NT2/D1 (cell line): ENCODE results near the gene CSAD.

ENCODE experiments used
- DNase-seq: peaks from one replicate; pipeline ENCODE4 v3.0.0-alpha.2; 2011; ENCODE audit warnings: low read depth, low spot score
- H3K27me3 ChIP-seq: 2 replicates; pipeline ENCODE4 v1.6.0; 2011; ENCODE audit warnings: mild to moderate bottlenecking; ENCODE audit not compliant: insufficient read length, insufficient read depth
- H3K36me3 ChIP-seq: 2 replicates; pipeline ENCODE4 v1.6.1; 2011; ENCODE audit warnings: mild to moderate bottlenecking, low read length, mixed read lengths; ENCODE audit not compliant: insufficient read depth, insufficient read length
- H3K4me1 ChIP-seq: 2 replicates; pipeline ENCODE4 v1.5.1; 2011; ENCODE audit not compliant: insufficient read depth, insufficient read length
- H3K4me3 ChIP-seq: 2 replicates; pipeline ENCODE4 v1.5.1; 2011; ENCODE audit warnings: low read depth; ENCODE audit not compliant: insufficient read length
- H3K9ac ChIP-seq: 2 replicates; pipeline ENCODE4 v1.6.0; 2011; ENCODE audit warnings: low read depth; ENCODE audit not compliant: insufficient read length
- H3K9me3 ChIP-seq: 2 replicates; pipeline ENCODE4 v1.5.1; 2011; ENCODE audit warnings: mild to moderate bottlenecking, low read length; ENCODE audit not compliant: insufficient read depth
- SUZ12 ChIP-seq: IDR thresholded peaks from 2 replicates; pipeline ENCODE4 v1.6.1; 2011; ENCODE audit not compliant: insufficient read length, insufficient read depth; ENCODE audit errors: extremely low read depth
- YY1 ChIP-seq: IDR thresholded peaks from 2 replicates; pipeline ENCODE4 v1.6.1; 2011; ENCODE audit not compliant: insufficient read length, insufficient read depth
- ZNF274 ChIP-seq: IDR thresholded peaks from 2 replicates; pipeline ENCODE4 v1.6.1; 2011; ENCODE audit warnings: mild to moderate bottlenecking, low read depth, low read length

The CSAD gene

DNA sequence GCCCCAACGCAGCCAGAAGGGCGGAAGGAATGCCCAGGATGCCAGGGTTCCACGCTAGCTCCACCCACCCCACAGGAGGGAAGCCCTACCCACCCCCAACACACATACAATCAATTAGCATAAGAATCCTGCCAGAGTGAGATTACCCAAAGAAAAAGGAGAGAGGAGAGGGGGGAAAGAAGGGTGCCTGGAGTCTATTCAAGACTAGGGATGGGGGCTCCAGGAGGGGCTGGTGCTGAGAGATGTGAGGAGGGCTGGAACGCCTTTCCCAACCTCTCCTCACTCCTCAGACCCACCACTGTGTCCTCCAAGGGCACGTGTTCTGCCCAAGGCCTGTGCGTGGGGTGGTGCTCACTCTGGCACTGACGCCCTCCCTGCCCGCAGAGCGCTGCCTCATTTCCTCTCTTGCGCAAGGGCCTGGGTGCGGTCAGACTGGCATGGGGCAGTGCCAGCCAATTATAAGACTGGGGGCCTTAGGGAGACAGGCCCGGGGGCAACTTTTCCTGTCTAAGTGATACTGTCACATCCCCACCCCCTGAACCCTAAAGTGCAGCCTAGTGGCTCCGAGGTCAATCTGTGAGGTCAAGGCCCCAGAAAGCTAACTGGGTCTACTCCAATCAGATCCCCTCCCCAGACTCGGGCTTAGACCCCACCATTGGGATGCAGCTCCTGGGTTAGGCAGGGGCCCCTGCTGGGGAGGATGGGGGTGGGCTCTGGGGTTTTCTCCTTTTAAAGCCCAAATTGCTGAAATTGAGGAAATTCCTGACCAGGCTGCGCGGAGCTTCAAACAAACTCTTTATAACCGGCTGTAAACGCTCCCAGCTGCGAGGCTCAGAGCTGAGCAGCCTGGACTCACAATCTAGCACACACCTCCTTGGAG is 36.6 kb upstream of the CSAD start:
- Histone ChIP-seq H3K27me3 (peaks cover 24% of the 10 kb centered on the region), H3K4me1 (peaks cover 42% of the 10 kb centered on the region), H3K36me3 (peaks cover 18% of the 10 kb centered on the region), H3K9ac (no peak overlapping the region), H3K4me3 (peak overlapping the region; percentile 12), H3K9me3 (no peaks in the 10 kb centered on the region)
- no peak for TF ChIP-seq SUZ12
- no peak for TF ChIP-seq YY1
- DNase-seq, result peak; percentile 72

- Histone ChIP-seq H3K36me3 (peaks cover 36% of the 10 kb centered on the region), H3K9me3 (no peaks in the 10 kb centered on the region), H3K4me1 (peaks cover 42% of the 10 kb centered on the region), H3K27me3 (peaks cover 22% of the 10 kb centered on the region), H3K9ac (no peak overlapping the region), H3K4me3 (no peak overlapping the region)
- no peak for DNase-seq
- TF ChIP-seq SUZ12 (no peak), ZNF274 (no peak), YY1 (no peak)
Observed at GRCh38 chr12:53215497-53215896, 34.8 kb upstream of the CSAD start.

DNA sequence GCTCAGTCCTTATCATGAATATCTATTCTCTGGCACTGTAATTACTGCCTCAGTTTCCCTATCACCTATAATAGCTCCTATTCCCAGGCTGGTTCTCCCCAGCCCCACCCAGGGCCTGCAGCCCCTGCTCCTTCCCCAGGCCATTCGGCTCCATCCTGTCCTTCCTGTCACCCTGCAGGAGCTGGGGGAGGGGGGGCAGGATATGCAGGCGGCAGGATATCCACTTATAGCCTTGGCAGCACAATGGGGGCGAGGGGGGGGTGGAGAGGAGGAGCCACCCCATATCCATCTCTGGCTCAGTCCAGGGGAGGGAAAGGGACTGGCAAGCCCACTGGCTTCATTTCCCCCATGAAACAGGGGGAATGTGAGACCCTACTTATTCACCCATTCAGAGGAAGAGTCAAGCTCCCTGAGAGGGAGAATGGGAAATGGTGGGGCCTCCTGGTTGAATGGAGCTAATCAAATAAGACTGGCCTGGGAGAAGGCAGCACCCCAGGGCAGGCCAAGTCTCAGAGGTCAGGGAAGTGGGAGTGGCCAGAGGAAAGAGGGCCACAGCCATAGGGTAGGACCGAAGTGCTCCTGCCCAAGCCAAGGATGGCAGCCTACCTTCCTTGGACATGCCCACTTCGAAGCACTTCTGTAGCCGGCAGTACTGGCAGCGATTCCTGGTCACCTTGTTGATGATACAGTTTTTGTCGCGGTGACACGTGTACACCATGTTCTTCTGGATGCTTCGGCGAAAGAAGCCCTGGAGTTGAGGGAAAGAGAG is 34.1 kb upstream of the CSAD start:
- DNase-seq, result no peak
- H3K4me1 ChIP-seq, result peaks cover 42% of the 10 kb centered on the region

DNA sequence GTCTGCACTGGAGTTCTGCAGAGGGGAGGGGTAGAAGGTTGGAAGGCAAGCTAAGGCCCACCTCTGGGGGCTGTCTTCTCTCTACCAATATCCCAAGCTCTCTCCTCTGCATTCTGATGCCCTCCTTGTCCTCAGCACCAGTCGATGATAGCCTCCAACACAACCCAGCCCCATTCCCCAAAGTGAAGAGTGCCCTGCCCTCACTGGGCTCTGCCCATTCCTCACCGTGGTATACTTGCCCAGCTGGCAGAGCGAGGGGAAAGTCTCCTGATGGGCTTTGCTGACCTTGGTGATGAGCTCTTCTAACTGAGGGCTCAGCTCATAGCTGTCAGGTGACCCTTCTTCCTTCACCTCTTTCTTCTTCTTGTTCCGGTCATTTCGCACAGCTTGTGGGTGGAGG is 33.5 kb upstream of the CSAD start:
- H3K9ac ChIP-seq, result no peak overlapping the region
- no peak overlapping the region for H3K4me3 ChIP-seq
- DNase-seq, result no peak
- no peak for TF ChIP-seq SUZ12
- TF ChIP-seq ZNF274, result no peak
- no peak for TF ChIP-seq YY1
- H3K4me1 ChIP-seq, result peaks cover 38% of the 10 kb centered on the region
- H3K9me3 ChIP-seq, result no peaks in the 10 kb centered on the region
- peaks cover 37% of the 10 kb centered on the region for H3K36me3 ChIP-seq
- peaks cover 12% of the 10 kb centered on the region for H3K27me3 ChIP-seq

More for the DNA sequence above, 34.1 kb upstream of the CSAD start:
- Histone ChIP-seq H3K9ac (no peak overlapping the region), H3K27me3 (peaks cover 19% of the 10 kb centered on the region), H3K36me3 (peaks cover 37% of the 10 kb centered on the region), H3K4me3 (no peak overlapping the region), H3K9me3 (no peaks in the 10 kb centered on the region)
- TF ChIP-seq ZNF274 (no peak), SUZ12 (no peak), YY1 (no peak)

DNA sequence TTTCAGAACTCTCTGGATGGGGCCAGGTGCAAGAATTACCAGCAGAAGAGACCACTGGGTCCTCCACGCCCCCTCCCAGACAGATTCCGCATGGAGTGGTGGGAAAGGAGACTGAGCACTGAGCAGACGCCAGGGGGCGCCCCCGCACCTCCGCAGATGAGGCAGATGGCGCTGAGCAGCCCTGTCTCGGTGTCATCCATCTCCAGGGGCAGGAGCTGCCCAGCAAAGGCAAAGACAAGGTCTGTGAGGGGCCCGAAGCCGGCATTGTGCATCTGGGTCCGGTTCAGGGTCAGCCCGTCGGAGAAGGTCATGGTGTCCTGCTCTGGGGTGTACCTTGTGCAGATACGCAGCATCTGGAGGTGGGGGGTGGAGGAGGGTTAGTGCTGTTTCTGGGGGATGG is 32.6 kb upstream of the CSAD start:
- H3K36me3 ChIP-seq, result peaks cover 37% of the 10 kb centered on the region
- peaks cover 6% of the 10 kb centered on the region for H3K27me3 ChIP-seq
- TF ChIP-seq SUZ12, result no peak
- TF ChIP-seq ZNF274, result no peak
- no peak for TF ChIP-seq YY1
- H3K4me1 ChIP-seq, result peaks cover 38% of the 10 kb centered on the region
- no peaks in the 10 kb centered on the region for H3K9me3 ChIP-seq
- peak; percentile 83 for DNase-seq
- H3K9ac ChIP-seq, result no peak overlapping the region
- no peak overlapping the region for H3K4me3 ChIP-seq

GRCh38 chr12:53212931-53213330 is 32.2 kb upstream of the CSAD start:
- H3K4me3 ChIP-seq, result no peak overlapping the region
- H3K36me3 ChIP-seq, result peaks cover 37% of the 10 kb centered on the region
- DNase-seq, result no peak
- peaks cover 35% of the 10 kb centered on the region for H3K4me1 ChIP-seq
- H3K27me3 ChIP-seq, result peaks cover 2% of the 10 kb centered on the region
- TF ChIP-seq SUZ12, result no peak
- no peak for TF ChIP-seq YY1
- TF ChIP-seq ZNF274, result no peak
- H3K9me3 ChIP-seq, result no peaks in the 10 kb centered on the region
- H3K9ac ChIP-seq, result no peak overlapping the region

DNA sequence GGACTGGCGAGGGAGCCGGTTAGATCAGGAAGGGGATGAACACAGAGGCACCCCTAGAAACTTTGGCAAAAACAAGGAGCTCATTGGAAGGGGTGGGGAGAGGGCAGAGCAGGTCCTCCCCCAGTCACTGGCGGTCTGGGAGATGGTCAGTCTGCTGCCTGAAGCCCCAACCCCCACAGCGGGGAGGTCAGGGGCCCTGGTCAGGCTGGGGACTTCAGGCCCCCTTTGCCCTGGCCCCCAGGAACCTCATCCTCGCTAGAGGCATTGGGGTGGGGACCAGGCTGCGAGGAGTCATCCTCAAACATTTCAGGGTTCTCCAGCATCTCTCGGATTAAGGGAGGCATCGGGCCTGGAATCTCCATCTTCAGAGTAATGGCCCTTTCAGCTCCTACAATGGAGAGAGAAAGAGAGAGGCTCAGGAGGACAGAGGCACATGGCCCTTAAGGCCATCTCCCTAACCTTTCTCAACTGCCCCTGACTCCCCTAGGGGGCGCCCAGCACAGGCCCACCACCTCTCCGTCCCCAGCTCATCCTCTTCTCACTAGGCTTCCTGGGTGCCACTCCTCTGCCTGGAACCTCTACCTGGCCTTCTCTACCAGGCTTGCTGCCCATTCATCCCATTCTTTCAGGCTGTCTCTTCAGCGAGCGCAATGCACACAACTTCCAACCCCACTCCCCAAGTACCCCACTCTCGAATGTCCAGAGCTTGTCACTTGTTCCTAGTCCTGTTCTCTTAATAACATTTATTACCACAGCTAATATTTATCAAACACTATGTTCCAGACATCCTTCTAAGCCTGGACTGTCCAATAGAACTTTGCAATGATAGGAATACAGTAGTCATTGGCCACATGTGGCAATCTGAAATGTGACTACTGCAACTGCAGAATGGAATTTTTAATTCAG is 31.0 kb upstream of the CSAD start:
- H3K9ac ChIP-seq, result no peak overlapping the region
- peaks cover 29% of the 10 kb centered on the region for H3K4me1 ChIP-seq
- H3K27me3 ChIP-seq, result no peaks in the 10 kb centered on the region
- no peak overlapping the region for H3K4me3 ChIP-seq
- no peaks in the 10 kb centered on the region for H3K9me3 ChIP-seq
- H3K36me3 ChIP-seq, result peaks cover 37% of the 10 kb centered on the region
- no peak for DNase-seq
- TF ChIP-seq SUZ12, result no peak
